ENCODE measurements around the gene SH3PXD2A.
A peak's percentile ranks its signal among the peaks of the same experiment; 100 is the strongest.
"Not testable (repeated sequence)": the region's sequence is repeated elsewhere in the genome, so short reads cannot be mapped to it uniquely, and the experiment has no call there.

The SH3PXD2A gene

GRCh38 chr10:103677486-103678177 lies 177.7 kb downstream of the SH3PXD2A start:
- no peak for DNase-seq

DNA sequence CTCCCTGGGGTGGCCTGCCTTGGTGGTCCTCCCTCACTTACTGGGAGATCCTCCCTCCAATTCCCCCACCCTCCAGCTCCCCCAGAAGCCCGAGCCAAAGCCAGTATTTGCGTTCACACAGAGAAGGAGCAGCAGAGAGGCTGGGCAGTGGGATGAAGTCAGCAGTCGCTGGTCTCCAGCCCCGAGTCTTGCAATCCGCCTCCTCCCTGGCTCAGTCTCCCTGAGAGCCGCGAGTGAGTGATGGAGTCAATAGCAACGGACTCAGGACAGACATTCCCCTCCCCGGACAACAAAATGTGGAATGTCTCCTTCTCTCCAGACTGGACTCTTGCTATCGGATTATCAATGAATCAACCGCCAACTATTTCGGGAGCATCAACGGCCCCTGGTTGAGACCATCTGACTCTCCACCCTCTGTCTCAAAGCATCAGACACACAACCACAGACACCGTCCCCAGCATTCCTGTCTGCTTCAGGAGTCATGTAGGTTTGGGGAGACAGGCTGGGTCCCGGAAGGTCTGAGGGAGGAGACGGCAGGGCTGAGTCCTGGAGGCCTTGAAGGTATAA lies 178.4 kb downstream of the SH3PXD2A start:
- no peak for DNase-seq

- no peak for DNase-seq
These were observed 179.2 kb downstream of the SH3PXD2A start for GRCh38 chr10:103676058-103676785.

- no peak for DNase-seq
These were observed 181.8 kb downstream of the SH3PXD2A start for GRCh38 chr10:103673606-103674005.

- DNase-seq, result no peak
These were observed 183.0 kb downstream of the SH3PXD2A start for GRCh38 chr10:103672345-103672744.

GRCh38 chr10:103671126-103671895 lies 184.1 kb downstream of the SH3PXD2A start:
- no peak for DNase-seq

GRCh38 chr10:103669944-103670343 lies 185.4 kb downstream of the SH3PXD2A start:
- no peak for DNase-seq

DNA sequence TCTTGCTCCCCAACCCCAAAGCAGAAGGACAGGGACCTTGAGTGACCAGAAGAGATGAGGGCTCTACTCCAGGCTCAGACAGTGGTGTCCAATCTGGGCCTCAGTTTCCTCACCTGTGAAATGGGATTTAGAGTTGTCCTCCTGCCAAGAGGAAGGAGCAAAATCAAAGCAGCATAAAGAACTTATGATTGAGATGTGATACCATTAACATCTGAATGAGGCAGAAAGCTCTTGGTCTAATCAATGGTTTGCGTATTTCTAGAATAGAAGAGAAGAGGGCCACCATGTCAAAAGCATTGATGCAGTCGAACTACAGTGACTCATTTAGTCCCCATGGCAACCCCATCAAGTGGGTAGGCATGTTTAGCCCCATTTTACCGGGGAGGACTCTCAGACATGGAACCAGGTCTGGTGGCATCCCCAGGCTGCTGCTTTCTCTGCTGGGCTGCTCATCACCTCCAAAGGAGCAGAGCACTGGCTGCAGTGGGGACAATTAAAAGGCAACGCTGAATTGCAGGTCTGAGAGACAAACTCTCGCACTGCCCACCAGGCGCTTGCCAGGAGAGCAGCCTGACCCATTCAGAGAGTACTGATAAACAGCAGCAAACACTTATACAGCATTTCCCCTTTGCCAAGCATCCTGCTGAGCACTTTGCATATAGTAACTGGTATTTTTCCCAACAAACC lies 186.0 kb downstream of the SH3PXD2A start:
- DNase-seq, result no peak

DNA sequence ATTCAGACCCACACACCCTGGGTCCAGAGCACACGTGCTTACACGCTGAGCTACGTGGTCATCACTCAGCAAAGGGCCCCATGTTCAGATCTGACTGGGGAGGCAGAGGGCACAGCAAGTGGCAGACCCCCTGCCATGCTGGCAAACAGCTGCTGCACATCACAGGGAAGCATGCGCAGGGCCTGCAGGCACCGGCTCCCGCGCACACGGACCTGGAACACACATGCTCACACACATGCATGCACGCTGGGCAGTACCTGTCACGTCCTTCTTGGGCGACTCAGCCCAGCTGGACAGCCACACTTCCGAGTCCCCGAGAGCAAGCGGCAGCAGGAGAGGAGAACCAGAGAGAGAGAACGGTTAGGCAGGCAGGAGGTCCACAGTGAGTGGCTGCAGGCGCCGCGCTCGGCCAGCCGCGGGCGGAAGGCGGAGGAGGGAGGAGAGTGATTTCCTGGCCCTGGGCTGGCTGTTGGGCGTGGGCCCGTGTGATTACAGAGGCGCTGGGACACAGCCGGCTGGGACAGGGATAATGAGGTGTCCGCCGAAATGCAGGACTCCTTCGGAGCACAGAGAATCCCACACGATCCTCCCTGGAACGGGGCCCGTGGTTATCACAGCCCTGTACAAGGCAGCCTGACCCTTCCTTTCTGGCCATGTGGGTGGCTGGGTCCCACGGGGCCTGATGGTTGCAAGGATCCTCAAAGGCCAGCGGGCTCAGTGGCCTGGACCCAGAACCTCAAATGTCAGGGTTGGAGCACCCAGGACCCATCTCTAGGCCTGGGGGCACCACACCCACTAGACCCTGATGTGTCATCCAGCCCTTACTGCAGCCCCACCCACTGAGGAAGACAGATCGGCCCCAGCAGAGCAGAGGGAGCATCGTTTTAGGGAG lies 186.8 kb downstream of the SH3PXD2A start:
- no peak for DNase-seq

DNA sequence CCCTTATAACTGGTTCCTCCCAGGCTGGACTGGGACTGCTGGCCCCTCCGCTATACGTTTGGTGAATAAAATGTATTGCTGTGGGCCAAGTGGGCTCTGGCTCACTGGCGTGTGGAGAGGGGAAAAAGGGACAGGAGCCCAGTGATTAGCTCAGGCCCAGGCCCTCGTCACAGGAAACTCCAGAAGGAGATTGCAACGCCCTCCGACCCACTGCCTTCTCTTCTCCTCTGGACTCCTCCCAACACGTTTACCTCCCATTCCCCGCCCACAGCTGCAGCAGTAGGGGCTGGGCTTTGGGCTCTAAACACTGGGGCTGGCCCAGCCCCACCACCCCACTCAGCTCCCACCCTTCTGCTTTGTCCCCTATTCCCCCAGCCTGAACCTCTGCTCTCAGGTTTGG lies 188.0 kb downstream of the SH3PXD2A start:
- no peak for DNase-seq

DNA sequence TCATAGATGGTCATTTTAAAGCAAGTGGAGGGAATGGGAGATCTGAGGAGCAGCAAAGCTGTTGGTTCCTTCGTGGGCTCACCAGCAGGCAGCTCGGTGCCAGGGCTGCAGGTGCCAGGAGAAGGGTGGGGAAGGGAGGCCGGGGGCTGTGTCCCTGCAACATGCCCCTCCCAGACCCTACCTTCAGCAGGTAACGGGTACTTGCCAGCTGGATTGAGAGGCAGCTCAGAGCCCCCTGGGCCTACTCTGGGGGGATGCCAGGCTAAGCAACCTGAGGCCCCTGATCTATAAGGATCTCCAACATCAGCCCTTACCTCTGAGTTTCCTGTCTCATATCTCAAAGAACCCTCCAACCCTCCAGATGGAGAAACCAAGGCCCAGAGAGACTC lies 188.6 kb downstream of the SH3PXD2A start:
- no peak for DNase-seq

- DNase-seq, result no peak
These were observed 189.2 kb downstream of the SH3PXD2A start for GRCh38 chr10:103666087-103666761.

GRCh38 chr10:103665162-103665889 lies 190.1 kb downstream of the SH3PXD2A start:
- DNase-seq, result no peak

DNA sequence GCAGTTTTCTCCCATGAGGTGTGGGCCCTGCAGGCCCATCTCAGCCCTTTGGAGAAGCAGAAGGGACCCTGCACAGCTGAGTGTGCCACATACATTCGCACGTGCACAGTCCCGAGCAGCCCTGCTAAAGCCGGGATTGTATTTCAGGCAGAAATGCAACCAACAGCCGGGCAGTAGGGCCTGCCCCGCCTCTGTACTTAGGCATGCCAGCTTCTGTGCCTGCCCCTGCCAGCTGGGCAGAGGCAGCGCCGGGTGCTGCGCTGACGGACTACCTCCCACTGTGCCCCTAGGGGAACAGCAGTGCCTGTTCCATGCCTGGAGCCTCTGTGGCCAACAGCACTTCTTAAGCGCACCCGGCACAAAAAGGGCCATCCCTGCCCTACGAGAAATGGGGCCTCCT lies 191.6 kb downstream of the SH3PXD2A start:
- DNase-seq, result no peak

- no peak for DNase-seq
These were observed 192.1 kb downstream of the SH3PXD2A start for GRCh38 chr10:103663236-103663635.

DNA sequence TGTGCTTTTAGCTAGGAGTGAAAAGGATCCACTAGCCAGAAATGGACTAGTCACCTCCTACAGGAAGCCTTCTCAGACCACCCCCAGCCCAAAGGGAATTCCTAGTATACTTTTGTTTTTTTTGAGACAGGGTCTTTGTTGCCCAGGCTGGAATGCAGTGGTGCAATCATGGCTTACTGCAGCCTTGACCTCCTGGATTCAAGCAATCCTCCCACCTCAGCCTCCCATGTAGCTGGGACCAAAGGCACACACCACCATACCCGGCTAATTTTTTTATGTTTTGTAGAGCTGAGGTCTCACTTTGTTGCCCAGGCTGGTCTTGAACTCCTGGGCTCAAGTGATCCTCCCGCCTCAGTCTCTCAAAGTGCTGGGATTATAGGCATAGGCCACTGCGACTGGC lies 192.7 kb downstream of the SH3PXD2A start:
- DNase-seq, result not testable (repeated sequence)

- peak; percentile 59 for DNase-seq
These were observed 194.0 kb downstream of the SH3PXD2A start for GRCh38 chr10:103661198-103661950.

DNA sequence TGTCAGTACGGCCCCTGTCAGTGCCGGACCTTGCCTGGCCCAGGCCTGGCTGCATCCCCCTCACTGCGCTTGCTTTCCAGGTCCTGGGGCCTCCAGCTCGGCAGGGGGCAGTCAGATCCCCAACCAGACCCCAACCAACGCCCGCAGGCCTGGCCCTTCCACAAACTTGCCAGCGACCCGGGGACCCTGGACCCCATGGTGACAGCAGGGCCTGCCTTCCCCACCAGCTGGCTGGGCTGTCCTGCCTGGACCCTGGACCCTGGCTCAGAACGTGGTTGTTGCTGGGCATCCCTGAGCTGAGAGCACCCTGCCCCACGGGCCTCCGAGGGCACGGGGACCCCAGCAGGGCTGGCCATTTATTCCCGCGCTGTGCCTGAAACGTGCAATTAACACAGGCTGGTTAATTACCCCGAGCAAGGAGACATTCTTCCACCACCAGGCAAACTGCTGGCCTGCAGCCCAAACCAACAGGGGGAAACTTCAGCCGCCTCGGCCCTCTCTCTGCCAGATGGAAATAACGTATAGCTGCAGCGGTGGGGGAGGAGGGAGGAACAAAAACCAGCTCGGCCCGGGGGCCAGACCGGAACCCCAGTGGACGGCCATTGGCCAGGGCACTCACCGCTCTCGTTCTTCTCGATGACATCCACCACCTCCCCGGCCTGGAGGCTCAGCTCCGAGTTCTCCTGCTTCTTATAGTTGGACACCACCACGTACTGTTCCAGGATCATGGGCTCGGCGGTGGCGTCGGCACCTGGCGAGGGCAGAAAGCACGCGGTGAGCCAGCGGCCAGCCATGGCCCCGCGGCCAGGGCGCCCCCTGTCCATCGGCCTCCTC lies 194.8 kb downstream of the SH3PXD2A start:
- no peak for DNase-seq

All from CD4-positive, alpha-beta T cell treated with Interleukin-12 subunit alpha and Interleukin-12 subunit beta, for 1 hour (primary cell).